Measurements from ENCODE around the gene TDRD10. TPM values are rescaled to one million over a fixed set of nuclear protein-coding genes. Genes with fewer than 3 reads are reported as not detected.

The TDRD10 gene
- total and polyA plus RNA-seq, 2 donors (not counting 1 experiment from before 2014, with no cell fraction given): 0.06 TPM; not detected in 1

DNA sequence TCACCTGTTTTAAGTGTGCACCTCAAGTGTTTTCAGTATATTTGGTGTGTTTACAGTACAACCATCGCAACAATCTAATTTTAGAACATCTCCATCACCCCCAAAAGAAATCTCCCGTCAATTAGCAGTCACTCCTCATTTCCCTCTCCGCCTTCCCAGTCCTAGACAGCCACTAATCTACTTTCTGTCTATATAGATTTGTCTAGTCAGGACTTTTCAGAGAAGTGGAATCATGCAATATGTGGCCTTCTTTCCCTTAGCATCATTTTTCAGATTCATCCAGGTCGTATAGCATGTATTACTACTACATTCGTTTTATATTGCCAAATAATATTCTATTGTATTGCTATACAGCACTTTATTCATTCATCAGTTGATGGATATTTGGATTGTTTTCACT, 1.9 kb downstream of the TDRD10 start:
- Mint-ChIP-seq H3K4me1 (peaks cover 18% of the 10 kb centered on the region), H3K9me3 (ENCODE audit: insufficient read depth) (no peaks in the 10 kb centered on the region), H3K4me3 (peak overlapping the region; percentile 30), H3K27ac (no peak overlapping the region), H3K27me3 (peaks cover 52% of the 10 kb centered on the region)
- H2AFZ ChIP-seq (ENCODE audit: insufficient read depth, low read depth, low read length, poor library complexity, severe bottlenecking): no peak overlapping the region
- no peak overlapping the region for H3K27ac ChIP-seq (ENCODE audit: low read length in 2 of 2)
- no peak overlapping the region for H3K9ac ChIP-seq (ENCODE audit: low read length)
- intact Hi-C loops (cut with micrococcal nuclease): loop anchor here (1.0 kb wide), 1 partner anchor 11 kb away; no protein-coding TSS in a partner anchor
- POLR2A ChIA-PET: no interaction called here
- peaks cover 10 to 17% of the 10 kb centered on the region in 2 donors for H3K4me1 ChIP-seq (ENCODE audit: control insufficient read depth in 2 of 2, insufficient read depth in 2 of 2, low read length in 2 of 2)
- DNase-seq: no peak
- no peaks in the 10 kb centered on the region for H4K20me1 ChIP-seq (ENCODE audit: control insufficient read depth, insufficient read depth, low read length, poor library complexity, severe bottlenecking)
- WGBS (ENCODE audit: insufficient coverage): no CpG with 5 or more reads among the region's 5 CpGs
- ATAC-seq (ENCODE audit: low read depth): no peak
- H3K4me3 ChIP-seq (ENCODE audit: control extremely low read depth in 1 of 5, extremely low read depth in 1 of 5, insufficient read depth in 1 of 5, low read depth in 2 of 5, low read length in 4 of 5): no peak overlapping the region
- CTCF ChIA-PET: interaction anchor here (1.5 kb wide), 1 partner anchor 23 kb away, joined by 4 read pairs; no protein-coding TSS in a partner anchor
- TF ChIP-seq CTCF (IDR thresholded peaks at IDR 0.05) (no peak), EZH2 (IDR thresholded peaks at IDR 0.05; ENCODE audit: borderline replicate concordance, insufficient read depth, low read depth, low read length, poor library complexity, severe bottlenecking) (no peak)
- H3K79me2 ChIP-seq (ENCODE audit: control insufficient read depth, insufficient read depth, low read length): no peaks in the 10 kb centered on the region
- no peaks in the 10 kb centered on the region for H3K36me3 ChIP-seq (replicated peaks in 1 of 2; ENCODE audit: control extremely low read depth in 1 of 2, control insufficient read depth in 1 of 2, extremely low read depth in 1 of 2, insufficient read depth in 2 of 2, low read length in 1 of 2)
- peaks cover 0 to 63% (median 36%) of the 10 kb centered on the region in 4 experiments for H3K27me3 ChIP-seq (replicated peaks in 1 of 4; ENCODE audit: control extremely low read depth in 1 of 4, control insufficient read depth in 3 of 4, insufficient read depth in 4 of 4, low read length in 3 of 4)
- H3K4me2 ChIP-seq (replicated peaks; ENCODE audit: low read depth, low read length, poor library complexity, severe bottlenecking): no peak overlapping the region
- peaks cover 0 to 14% (median 4%) of the 10 kb centered on the region in 3 donors for H3K9me3 ChIP-seq (ENCODE audit: control extremely low read depth in 1 of 3, control insufficient read depth in 2 of 3, insufficient read depth in 1 of 3, low read length in 2 of 3)

DNA sequence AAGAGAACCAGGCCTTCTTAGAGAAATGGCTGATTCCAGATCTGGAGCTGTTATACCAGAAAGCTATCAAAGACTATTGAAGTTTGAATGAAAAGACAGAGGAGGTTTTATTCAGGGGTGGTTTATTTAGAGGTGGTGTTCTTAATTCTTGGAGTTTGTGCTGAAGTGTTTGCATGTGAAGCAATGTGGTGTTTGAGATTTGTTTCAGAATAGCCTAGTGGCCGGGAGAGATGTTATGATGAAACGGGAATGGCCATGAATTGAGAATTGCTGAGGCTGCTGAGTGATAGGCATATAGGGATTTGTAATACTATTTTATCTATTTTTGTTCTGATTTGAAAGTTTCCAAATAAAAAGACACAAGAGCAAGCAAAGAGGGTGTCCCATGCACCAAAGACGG, 10.7 kb downstream of the TDRD10 start:
- H3K27me3 Mint-ChIP-seq: peaks cover 50% of the 10 kb centered on the region
- POLR2A ChIA-PET: no interaction called here
- Histone ChIP-seq H3K27ac (ENCODE audit: low read length in 2 of 2) (no peak overlapping the region), H3K4me2 (replicated peaks; ENCODE audit: low read depth, low read length, poor library complexity, severe bottlenecking) (no peak overlapping the region), H4K20me1 (ENCODE audit: control insufficient read depth, insufficient read depth, low read length, poor library complexity, severe bottlenecking) (no peaks in the 10 kb centered on the region), H3K4me3 (ENCODE audit: control extremely low read depth in 1 of 5, extremely low read depth in 1 of 5, insufficient read depth in 1 of 5, low read depth in 2 of 5, low read length in 4 of 5) (no peak overlapping the region), H3K36me3 (replicated peaks in 1 of 2; ENCODE audit: control extremely low read depth in 1 of 2, control insufficient read depth in 1 of 2, extremely low read depth in 1 of 2, insufficient read depth in 2 of 2, low read length in 1 of 2) (no peaks in the 10 kb centered on the region), H3K9me3 (ENCODE audit: control extremely low read depth in 1 of 3, control insufficient read depth in 2 of 3, insufficient read depth in 1 of 3, low read length in 2 of 3) (no peaks in the 10 kb centered on the region), H3K9ac (ENCODE audit: low read length) (no peak overlapping the region), H3K4me1 (ENCODE audit: control insufficient read depth in 2 of 2, insufficient read depth in 2 of 2, low read length in 2 of 2) (no peaks in the 10 kb centered on the region), H3K79me2 (ENCODE audit: control insufficient read depth, insufficient read depth, low read length) (no peaks in the 10 kb centered on the region), H3K27me3 (replicated peaks in 1 of 4; ENCODE audit: control extremely low read depth in 1 of 4, control insufficient read depth in 3 of 4, insufficient read depth in 4 of 4, low read length in 3 of 4) (peaks cover 0 to 17% (median 6%) of the 10 kb centered on the region in 4 experiments), H2AFZ (ENCODE audit: insufficient read depth, low read depth, low read length, poor library complexity, severe bottlenecking) (no peak overlapping the region)
- H3K9me3 Mint-ChIP-seq (ENCODE audit: insufficient read depth): no peaks in the 10 kb centered on the region
- no peak overlapping the region for H3K4me3 Mint-ChIP-seq
- no peaks in the 10 kb centered on the region for H3K4me1 Mint-ChIP-seq
- DNase-seq (no peak), ATAC-seq (ENCODE audit: low read depth) (no peak)
- intact Hi-C loops (cut with micrococcal nuclease): no loop called here
- no peak for TF ChIP-seq CTCF (IDR thresholded peaks at IDR 0.05)
- TF ChIP-seq EZH2 (IDR thresholded peaks at IDR 0.05; ENCODE audit: borderline replicate concordance, insufficient read depth, low read depth, low read length, poor library complexity, severe bottlenecking): no peak
- CTCF ChIA-PET: interaction anchor here (1.2 to 1.3 kb wide), 2 partner anchors 32 to 33 kb away, joined by 3 to 6 read pairs; no protein-coding TSS in a partner anchor
- 90% methylated on average over 2 of the region's 3 CpGs for WGBS (ENCODE audit: insufficient coverage)
- no peak overlapping the region for H3K27ac Mint-ChIP-seq

All from B cell (primary cell).